Occipital lobe (tissue), 2 donors: ENCODE measurements around the gene NPC1L1. TPM values are rescaled to one million over a fixed set of nuclear protein-coding genes. Genes with fewer than 3 reads are reported as not detected.

Experiments used
- DNase-seq: peaks from one replicate; lab custom pipeline; 2025; lab: John Stamatoyannopoulos, UW
- total RNA-seq: library from RNA; depleted of rRNA; stranded (reverse); fragments of >200 nt; gene quantifications from one replicate; pipeline ENCODE4 v1.2.3, GENCODE V29; 2014

NPC1L1 gene
- total RNA-seq, 1 donor from 2014 or later = 0.16 TPM

DNA sequence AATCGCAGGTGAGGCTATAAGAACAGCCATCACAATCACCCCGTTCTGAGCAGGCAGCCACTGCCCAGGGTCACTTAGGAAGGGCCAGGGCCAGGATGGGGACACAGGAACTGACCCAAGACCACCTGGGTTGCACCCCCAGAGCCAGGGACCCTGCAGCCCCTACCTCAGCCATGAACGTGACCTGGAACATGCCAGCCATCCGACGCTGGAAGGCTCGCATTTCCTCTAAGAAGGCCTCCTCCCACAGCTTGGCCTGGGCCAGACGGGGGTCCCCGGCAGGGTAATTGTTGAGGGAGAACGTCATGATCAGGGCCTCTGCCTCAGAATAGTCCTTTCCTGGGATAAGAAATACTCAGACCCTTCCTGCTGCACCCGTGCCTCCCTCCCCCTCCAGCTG lies 5.0 kb downstream of the NPC1L1 start:
- DNase-seq = no peak

- no peak for DNase-seq
These were observed 5.6 kb downstream of the NPC1L1 start for GRCh38 chr7:44535348-44536064.

DNA sequence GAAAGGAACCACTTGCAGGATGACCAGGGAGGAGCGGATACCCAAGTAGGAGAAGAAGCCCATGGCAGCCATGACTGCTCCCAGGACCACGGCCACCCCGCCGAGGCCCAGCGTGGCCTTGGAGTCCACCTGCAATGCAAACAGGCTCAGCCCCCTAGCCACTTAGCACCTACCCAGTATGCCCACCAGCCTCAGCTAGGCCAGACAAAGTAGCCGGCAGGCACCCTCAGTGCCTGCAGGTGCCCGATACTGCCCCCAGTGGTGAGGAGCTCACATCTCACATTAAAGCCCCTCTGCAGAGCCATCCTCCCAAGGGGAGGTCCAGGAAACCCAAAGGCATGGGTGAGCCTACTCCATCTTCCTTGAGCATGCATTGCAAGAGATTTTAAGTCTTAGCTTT lies 6.6 kb downstream of the NPC1L1 start:
- no peak for DNase-seq

- no peak for DNase-seq
These were observed 7.0 kb downstream of the NPC1L1 start for GRCh38 chr7:44534087-44534486.

DNA sequence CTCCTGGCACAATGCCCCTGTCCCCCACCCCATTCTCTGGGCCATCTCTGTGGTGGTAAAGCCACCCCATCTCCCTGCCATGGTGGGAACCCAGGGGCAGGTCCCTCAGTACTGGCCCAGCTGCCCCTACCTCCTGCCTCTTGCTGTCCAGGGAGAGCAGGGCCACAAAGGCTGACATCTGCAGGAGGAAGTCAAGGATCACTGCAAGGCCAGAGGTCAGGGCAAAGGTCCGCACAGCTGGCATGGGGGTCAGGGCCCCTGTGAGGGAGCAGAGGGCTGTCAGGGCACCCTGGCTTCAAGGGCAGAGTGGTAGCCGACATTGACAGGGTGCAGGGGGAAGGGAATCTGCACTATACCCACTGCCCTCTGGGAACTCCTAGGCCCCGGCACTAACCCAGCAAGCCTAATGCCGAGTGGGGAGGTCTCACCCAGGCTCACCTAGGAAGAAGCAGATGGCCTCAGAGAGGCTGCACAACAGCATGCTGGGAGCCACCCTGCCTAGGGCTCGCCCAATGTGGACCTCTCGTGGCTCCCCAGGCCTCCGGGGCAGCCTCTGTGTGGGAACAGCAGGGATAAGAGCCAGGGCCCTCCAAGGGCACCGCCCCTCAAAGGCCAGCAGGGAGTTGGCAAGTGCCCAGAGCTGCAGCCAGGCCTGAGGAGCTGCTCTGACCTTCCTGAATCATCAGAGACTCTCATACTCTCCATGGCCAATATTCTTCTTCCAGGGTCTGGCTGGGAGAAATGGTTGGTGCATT lies 7.7 kb downstream of the NPC1L1 start:
- no peak for DNase-seq

DNA sequence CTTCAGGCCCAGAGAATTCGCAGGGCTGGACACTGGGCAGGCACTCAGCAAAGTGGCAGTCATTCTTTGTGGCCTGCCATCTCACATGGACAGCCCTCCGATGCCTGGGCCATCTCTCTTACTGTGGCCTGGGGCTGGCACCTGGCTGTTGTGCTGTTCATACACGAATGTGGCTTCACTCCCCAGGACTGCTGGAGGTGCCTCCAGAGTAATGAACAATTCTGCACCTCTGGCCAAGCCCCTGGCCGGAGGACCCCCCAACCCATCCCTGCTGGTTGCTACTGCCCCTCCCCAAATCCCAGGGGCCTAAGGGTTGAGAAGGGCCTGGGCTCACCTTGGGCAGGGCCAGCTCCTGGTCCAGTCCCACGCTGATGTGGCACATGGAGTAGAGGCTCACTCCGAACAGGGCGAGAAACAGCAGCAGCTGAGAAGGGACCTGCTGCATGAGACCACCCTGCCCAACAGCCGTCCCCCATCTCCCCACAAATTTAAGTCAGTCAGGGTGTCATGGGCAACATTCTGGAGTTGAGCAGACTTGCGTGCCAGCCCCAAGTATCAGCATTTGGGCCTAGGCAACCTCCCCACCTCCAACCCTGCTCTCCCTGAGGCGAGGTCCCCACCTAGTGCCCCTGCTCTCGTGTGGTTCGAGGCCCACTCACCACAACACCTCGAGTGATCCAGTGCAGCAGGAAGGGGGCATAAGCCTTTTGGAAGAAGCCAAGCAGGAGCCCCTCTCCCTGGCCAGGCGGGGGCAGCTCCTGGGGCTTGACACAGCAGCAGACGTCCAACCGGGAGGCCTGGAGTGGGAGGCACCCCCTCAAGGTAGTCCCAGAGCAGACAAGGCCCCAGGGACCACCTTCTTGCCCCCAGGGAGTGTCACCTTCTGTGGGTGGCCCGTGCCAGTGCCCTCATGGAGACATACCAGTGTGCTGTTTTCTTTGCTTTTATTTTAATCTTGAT lies 9.4 kb downstream of the NPC1L1 start:
- no peak for DNase-seq

GRCh38 chr7:44530990-44531389 lies 10.1 kb downstream of the NPC1L1 start:
- no peak for DNase-seq

- DNase-seq = no peak
These were observed 16.2 kb downstream of the NPC1L1 start for GRCh38 chr7:44524811-44525388.

GRCh38 chr7:44522315-44522714 lies 18.8 kb downstream of the NPC1L1 start:
- DNase-seq = no peak

- no peak for DNase-seq
These were observed 19.6 kb downstream of the NPC1L1 start for GRCh38 chr7:44521347-44522095.

DNA sequence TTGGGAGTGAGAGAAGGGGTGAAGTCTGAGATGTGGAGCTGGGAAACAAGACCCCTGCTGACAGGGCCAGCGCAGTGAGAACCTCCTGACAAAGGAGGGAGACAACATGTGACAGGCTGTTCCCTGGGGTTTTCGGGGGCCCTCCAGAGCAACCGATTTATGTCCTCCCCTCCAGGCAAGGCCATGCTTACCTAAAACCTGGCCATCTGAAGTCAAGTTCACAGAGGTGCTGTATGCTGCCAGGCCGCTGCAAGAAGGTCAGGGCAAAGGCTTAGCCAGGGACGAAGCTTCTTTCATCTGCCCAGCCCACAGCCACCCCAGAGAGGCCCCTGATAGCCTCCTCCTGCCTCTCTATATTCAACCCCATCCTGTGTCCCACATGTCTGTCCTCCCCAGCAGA lies 20.6 kb downstream of the NPC1L1 start:
- DNase-seq = no peak

GRCh38 chr7:44519546-44519945 lies 21.6 kb downstream of the NPC1L1 start:
- no peak for DNase-seq

DNA sequence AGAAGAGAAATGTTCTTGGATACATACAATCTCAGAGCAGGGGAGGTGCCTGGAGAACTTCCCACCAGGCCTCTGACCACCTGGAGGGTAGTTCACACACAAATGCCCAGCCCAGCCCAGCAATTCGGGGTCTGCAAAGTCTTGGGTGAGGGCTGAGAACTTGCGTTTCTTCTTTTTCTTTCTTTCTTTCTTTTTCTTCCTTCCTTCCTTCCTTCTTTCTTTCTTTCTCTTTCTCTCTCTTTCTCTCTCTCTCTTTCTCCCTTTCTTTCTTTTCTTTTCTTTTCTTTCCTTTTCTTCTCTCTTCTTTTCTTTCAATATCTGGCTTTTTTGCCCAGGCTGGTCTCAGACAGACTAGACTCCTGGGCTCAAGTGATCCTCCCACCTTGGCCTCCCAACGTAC lies 22.4 kb downstream of the NPC1L1 start:
- no peak for DNase-seq

DNA sequence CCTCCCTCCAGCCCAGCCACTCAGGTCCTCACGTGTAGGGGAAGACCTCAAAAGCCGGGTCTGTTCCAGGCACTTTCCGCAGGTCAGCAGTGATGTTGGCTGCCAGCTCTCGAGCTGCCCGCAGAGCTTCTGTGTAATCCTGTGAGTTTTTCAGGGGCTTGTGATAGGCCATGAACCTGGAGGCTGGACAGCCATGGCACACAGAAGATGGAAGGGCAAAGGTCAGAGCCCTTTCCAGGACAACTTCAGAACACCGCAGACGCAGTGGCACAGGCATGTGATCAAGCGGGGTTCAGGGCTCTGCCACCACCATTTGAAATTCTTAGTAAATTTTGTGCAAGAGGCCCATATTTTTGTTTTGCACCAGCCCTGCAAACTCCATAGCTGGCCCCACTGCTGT lies 24.0 kb downstream of the NPC1L1 start:
- no peak for DNase-seq

DNA sequence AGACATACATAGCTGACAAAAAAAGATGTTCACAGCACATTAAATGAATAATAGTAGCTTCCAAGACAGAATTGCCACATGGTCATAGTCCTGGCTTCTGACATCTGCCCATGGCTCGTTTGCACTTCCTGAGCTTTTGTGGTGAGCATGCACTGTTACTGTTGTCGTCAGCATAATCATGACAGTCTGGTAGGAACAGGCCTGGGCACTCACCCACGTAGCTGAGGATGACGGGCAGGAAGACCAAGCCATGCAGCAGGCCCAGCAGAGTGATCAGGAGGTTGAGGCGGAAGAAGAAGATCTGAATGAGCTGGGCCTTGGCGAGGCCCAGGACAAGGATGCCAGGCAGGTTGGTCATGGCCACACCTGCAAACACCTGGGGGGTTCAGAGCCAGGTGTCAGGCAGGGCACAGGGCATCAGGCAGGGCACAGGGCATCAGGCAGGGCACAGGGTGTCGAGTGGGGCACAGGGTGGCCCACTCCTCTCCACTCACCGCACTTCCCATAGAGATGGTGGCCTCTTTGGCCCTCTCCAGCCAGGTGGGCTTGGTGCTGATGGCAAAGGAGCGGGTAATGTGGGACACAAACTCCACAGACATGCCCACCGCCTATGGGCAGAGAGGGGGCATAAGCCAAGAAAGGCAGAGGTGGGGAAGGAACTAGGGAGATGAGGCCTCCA lies 25.4 kb downstream of the NPC1L1 start:
- no peak for DNase-seq

- no peak for DNase-seq
These were observed 28.4 kb downstream of the NPC1L1 start for GRCh38 chr7:44512736-44513135.

GRCh38 chr7:44511863-44512468 lies 29.2 kb downstream of the NPC1L1 start:
- DNase-seq = no peak

DNA sequence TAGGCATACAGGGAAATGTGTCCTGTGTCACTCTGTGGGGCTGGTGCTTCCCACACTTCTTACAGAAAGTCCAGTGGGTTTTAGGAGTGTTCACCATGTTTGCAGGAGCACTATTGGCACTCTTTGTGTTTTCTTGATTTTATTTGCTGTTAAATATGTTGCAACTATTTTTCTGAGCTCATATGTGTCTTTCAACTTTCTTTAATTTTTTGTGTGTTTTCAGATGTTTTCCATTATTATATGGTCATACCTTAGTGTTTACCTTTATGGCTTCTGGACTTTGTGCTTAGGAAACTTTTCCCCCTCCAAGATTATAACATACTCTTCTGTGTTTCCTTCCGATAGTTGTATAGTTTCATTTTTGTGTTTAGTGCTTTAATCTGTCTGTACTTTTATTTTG lies 29.9 kb downstream of the NPC1L1 start:
- DNase-seq = no peak

DNA sequence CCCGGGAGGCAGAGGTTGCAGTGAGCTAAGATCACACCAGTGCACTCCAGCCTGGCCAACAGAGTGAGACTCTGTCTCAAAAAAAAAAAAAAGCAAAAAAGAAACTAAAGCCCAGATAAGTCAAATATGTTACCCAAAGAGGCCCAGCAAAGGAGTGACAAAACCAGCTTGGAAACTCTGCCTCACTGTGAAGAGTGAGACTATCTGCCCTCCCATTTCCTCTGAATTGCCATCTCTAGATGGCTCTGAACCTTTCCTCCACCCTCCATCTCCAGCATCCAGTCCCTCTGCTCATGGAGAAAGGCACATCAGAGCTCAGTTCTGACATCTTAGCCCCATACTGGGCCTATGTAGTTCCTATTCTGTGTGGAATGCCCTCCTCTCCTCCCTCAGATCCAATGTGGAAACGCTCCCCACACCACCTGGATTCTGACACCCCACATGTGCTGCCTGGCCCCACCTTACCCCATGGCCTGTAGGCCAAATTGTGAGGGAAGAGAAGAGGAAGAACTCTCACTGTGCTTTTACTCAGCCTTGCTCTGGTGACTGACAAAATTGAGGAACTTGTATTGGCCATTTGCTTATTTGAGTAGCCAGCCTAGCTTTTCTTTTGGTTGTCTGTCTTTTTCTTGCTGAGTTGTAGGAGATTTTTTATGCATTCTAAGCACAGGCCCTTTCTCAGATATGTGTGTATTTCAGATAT lies 32.7 kb downstream of the NPC1L1 start:
- DNase-seq = no peak
